OCI-LY1 (cell line): ENCODE results near the gene HOXB6.

Source experiments
- CTCF ChIP-seq: fragments of 200-600 bp; sonication (generic), shearing (Covaris generic); IDR thresholded peaks from 2 replicates; pipeline ENCODE4 v1.5.1; 2017; ENCODE audit warnings: mild to moderate bottlenecking, antibody characterized with exemption, low read length, moderate library complexity, mixed read lengths
- EZH2 ChIP-seq: fragments of 200-600 bp; sonication (generic), shearing (Covaris generic); IDR thresholded peaks from 2 replicates; pipeline ENCODE4 v1.8.0; 2017; ENCODE audit warnings: borderline replicate concordance, mixed run types, mild to moderate bottlenecking, antibody characterized with exemption, low read length, moderate library complexity, mixed read lengths

GRCh38 chr17:48556576-48557401, 48.0 kb downstream of the HOXB6 start:
- TF ChIP-seq CTCF (no peak), EZH2 (no peak)
